ENCODE measurements around the gene ZNF618.

- TF ChIP-seq, protein P1, sequence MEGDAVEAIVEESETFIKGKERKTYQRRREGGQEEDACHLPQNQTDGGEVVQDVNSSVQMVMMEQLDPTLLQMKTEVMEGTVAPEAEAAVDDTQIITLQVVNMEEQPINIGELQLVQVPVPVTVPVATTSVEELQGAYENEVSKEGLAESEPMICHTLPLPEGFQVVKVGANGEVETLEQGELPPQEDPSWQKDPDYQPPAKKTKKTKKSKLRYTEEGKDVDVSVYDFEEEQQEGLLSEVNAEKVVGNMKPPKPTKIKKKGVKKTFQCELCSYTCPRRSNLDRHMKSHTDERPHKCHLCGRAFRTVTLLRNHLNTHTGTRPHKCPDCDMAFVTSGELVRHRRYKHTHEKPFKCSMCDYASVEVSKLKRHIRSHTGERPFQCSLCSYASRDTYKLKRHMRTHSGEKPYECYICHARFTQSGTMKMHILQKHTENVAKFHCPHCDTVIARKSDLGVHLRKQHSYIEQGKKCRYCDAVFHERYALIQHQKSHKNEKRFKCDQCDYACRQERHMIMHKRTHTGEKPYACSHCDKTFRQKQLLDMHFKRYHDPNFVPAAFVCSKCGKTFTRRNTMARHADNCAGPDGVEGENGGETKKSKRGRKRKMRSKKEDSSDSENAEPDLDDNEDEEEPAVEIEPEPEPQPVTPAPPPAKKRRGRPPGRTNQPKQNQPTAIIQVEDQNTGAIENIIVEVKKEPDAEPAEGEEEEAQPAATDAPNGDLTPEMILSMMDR (optimal IDR thresholded peaks at IDR 0.05 in 1 of 3, IDR thresholded peaks at IDR 0.05 in 1 of 3, conservative IDR thresholded peaks at IDR 0.05 in 1 of 3; ENCODE audit: extremely low read depth in 1 of 3, insufficient read depth in 2 of 3, low read length in 3 of 3): no peak
- TF ChIP-seq EZH2 (IDR thresholded peaks at IDR 0.05; ENCODE audit: low read length): no peak
These were observed 80.8 kb downstream of the ZNF618 start for GRCh38 chr9:113956901-113957300.
